SK-N-SH (cell line): ENCODE data around the gene MEX3D. TPM values are rescaled to one million over a fixed set of nuclear protein-coding genes. Genes with fewer than 3 reads are reported as not detected.

ENCODE experiments used
- CTCF ChIA-PET: fragments of 300-600, 350-600 bp; formaldehyde crosslinking; extraction: SDS; loops from one replicate; lab custom pipeline; 2021; lab: Yijun Ruan, JAX
- POLR2A ChIA-PET: fragments of 350-600 bp; sonication (Branson Sonifier 250); formaldehyde crosslinking; extraction: SDS; loops from one replicate; lab custom pipeline; 2020; ENCODE audit warnings: antibody characterized with exemption, inconsistent platforms; lab: Yijun Ruan, JAX
- DNase-seq: peaks from one replicate; pipeline ENCODE4 v3.0.0; 2012
- H2AFZ ChIP-seq: fragments of 200-600 bp; sonication (generic); 2 replicates; pipeline ENCODE4 v1.8.1; 2016; ENCODE audit warnings: antibody characterized with exemption, mild to moderate bottlenecking, low read depth
- H3F3A ChIP-seq: fragments of 200-600 bp; sonication (generic); replicated peaks from 2 replicates; pipeline ENCODE3; 2016; ENCODE audit warnings: antibody characterized with exemption, mild to moderate bottlenecking; ENCODE audit not compliant: insufficient read depth
- H3K27ac ChIP-seq, 2 experiments: fragments of 200-500 bp in 1 of 2; fragments of 200-600 bp in 1 of 2; sonication (Bioruptor generic) in 1 of 2; sonication (generic), shearing (Covaris generic) in 1 of 2; 2 replicates each; pipeline versions ENCODE4 v1.5.1 to v1.6.1; 2014 to 2016; ENCODE audit warnings: low read depth in 2 of 2, inconsistent platforms in 1 of 2, low read length in 1 of 2, mild to moderate bottlenecking in 1 of 2, mixed read lengths in 1 of 2
- H3K27me3 ChIP-seq: fragments of 200-600 bp; sonication (generic), shearing (Covaris generic); 2 replicates; pipeline ENCODE4 v1.6.1; 2016; ENCODE audit warnings: mixed run types; ENCODE audit not compliant: insufficient read depth
- H3K36me3 ChIP-seq, 2 experiments: fragments of 200-500 bp in 1 of 2; fragments of 200-600 bp in 1 of 2; sonication (Bioruptor generic) in 1 of 2; sonication (generic) in 1 of 2; replicated peaks in 1 of 2; 2 replicates each; pipeline versions ENCODE3 to v1.5.1; 2014 to 2016; ENCODE audit warnings: low read length in 1 of 2, mild to moderate bottlenecking in 1 of 2; ENCODE audit not compliant: insufficient read depth in 2 of 2, control insufficient read depth in 1 of 2
- H3K4me1 ChIP-seq, 2 experiments: fragments of 200-500 bp in 1 of 2; fragments of 200-600 bp in 1 of 2; sonication (Bioruptor generic) in 1 of 2; sonication (generic), shearing (Covaris generic) in 1 of 2; 2 replicates each; pipeline versions ENCODE4 v1.5.1 to v1.6.1; 2014 to 2016; ENCODE audit warnings: low read depth in 1 of 2, low read length in 1 of 2, mixed run types in 1 of 2; ENCODE audit not compliant: insufficient read depth in 2 of 2, control insufficient read depth in 1 of 2
- H3K4me2 ChIP-seq: fragments of 200-600 bp; sonication (generic), shearing (Covaris generic); 2 replicates; pipeline ENCODE4 v1.6.1; 2017; ENCODE audit warnings: mixed run types
- H3K4me3 ChIP-seq, 2 experiments: fragments of 200-500 bp in 1 of 2; fragments of 200-600 bp in 1 of 2; sonication (Bioruptor generic) in 1 of 2; sonication (generic), shearing (Covaris generic) in 1 of 2; 2 replicates each; pipeline versions ENCODE4 v1.5.1 to v1.8.1; 2014 to 2016; ENCODE audit warnings: low read depth in 2 of 2, inconsistent platforms in 1 of 2, low read length in 1 of 2, mild to moderate bottlenecking in 1 of 2, mixed read lengths in 1 of 2, moderate library complexity in 1 of 2
- H3K79me2 ChIP-seq: fragments of 200-600 bp; sonication (generic); 2 replicates; pipeline ENCODE4 v1.8.1; 2017; ENCODE audit warnings: mild to moderate bottlenecking; ENCODE audit not compliant: insufficient read depth
- H3K9ac ChIP-seq: fragments of 200-600 bp; sonication (generic); 2 replicates; pipeline ENCODE4 v1.6.1; 2017; ENCODE audit warnings: mixed run types
- H3K9me2 ChIP-seq: fragments of 200-600 bp; sonication (generic); 2 replicates; pipeline ENCODE4 v1.6.1; 2017; ENCODE audit warnings: mixed run types
- H3K9me3 ChIP-seq: fragments of 200-600 bp; sonication (generic); 2 replicates; pipeline ENCODE4 v1.6.1; 2017; ENCODE audit warnings: mixed run types, mild to moderate bottlenecking, moderate library complexity
- H4K20me1 ChIP-seq: fragments of 200-600 bp; sonication (generic); 2 replicates; pipeline ENCODE4 v1.6.1; 2017; ENCODE audit warnings: mild to moderate bottlenecking, mixed run types; ENCODE audit not compliant: insufficient read depth
- ELF1 ChIP-seq: IDR thresholded peaks from 2 replicates; pipeline ENCODE4 v1.4.0; 2012
- EP300 ChIP-seq, 2 experiments: IDR thresholded peaks; 2 replicates each; pipeline versions ENCODE4 v1.4.0 to v1.6.1; 2012; ENCODE audit warnings: borderline replicate concordance in 1 of 2, low read depth in 1 of 2, low read length in 1 of 2
- EZH2phosphoT487 ChIP-seq: fragments of 200-600 bp; sonication (generic); IDR thresholded peaks from 2 replicates; pipeline ENCODE4 v1.6.1; 2017; ENCODE audit warnings: low read depth, mixed run types, mild to moderate bottlenecking, antibody characterized with exemption, moderate library complexity, borderline replicate concordance
- FOSL2 ChIP-seq: IDR thresholded peaks from 2 replicates; pipeline ENCODE4 v1.4.0; 2012; ENCODE audit warnings: low read depth, mild to moderate bottlenecking, moderate library complexity, borderline replicate concordance
- FOXJ3 ChIP-seq: sonication (generic); formaldehyde crosslinking; IDR thresholded peaks from 2 replicates; pipeline ENCODE4 v1.5.1; 2020; ENCODE audit warnings: mild to moderate bottlenecking, missing genetic modification reagents
- FOXM1 ChIP-seq: IDR thresholded peaks from 2 replicates; pipeline ENCODE4 v1.4.0; 2012; ENCODE audit warnings: low read depth, mild to moderate bottlenecking
- GABPA ChIP-seq: IDR thresholded peaks from 2 replicates; pipeline ENCODE4 v1.4.0; 2012; ENCODE audit warnings: low read depth, mild to moderate bottlenecking
- GATA2 ChIP-seq: sonication (generic); formaldehyde crosslinking; IDR thresholded peaks from 2 replicates; pipeline ENCODE4 v1.5.0; 2020; ENCODE audit warnings: mild to moderate bottlenecking, missing genetic modification reagents
- MEF2A ChIP-seq: IDR thresholded peaks from 2 replicates; pipeline ENCODE4 v1.4.0; 2012; ENCODE audit warnings: low read depth, borderline replicate concordance
- MXI1 ChIP-seq: IDR thresholded peaks from 2 replicates; pipeline ENCODE4 v1.6.1; 2012; ENCODE audit warnings: mild to moderate bottlenecking, low read depth, low read length, improper control_type of control experiment
- NRF1 ChIP-seq: IDR thresholded peaks from 2 replicates; pipeline ENCODE4 v1.6.1; 2012; ENCODE audit warnings: low read depth, mild to moderate bottlenecking, low read length
- RAD21 ChIP-seq: IDR thresholded peaks from 2 replicates; pipeline ENCODE4 v1.6.1; 2012; ENCODE audit warnings: mild to moderate bottlenecking, low read length
- RCOR1 ChIP-seq: fragments of 150-350 bp; IDR thresholded peaks from 2 replicates; pipeline ENCODE4 v1.6.1; 2017; ENCODE audit warnings: antibody characterized with exemption, low read length
- SMC3 ChIP-seq: IDR thresholded peaks from 2 replicates; pipeline ENCODE4 v1.6.1; 2012; ENCODE audit warnings: low read depth, low read length, improper control_type of control experiment
- TCF12 ChIP-seq: IDR thresholded peaks from 2 replicates; pipeline ENCODE4 v1.4.0; 2012
- WGBS: methylation state at CpG from one replicate; pipeline ENCODE4 v1.1.6; 2017; ENCODE audit warnings: low lambda C conversion rate; 5-methylcytosine and 5-hydroxymethylcytosine counted together
- polyA plus RNA-seq, 3 experiments: library from polyadenylated mRNA; depleted of rRNA; stranded (reverse); fragments of >200 nt; gene quantifications; 2 replicates each; pipeline ENCODE4 v1.2.3, GENCODE V29; 2012
- TF ChIP-seq, protein P1 (sequence below): IDR thresholded peaks from 2 replicates; pipeline ENCODE4 v1.4.0; 2012; ENCODE audit warnings: low read depth
- TF ChIP-seq, protein P2 (sequence below): fragments of 200-600 bp; sonication (generic); IDR thresholded peaks from 2 replicates; pipeline ENCODE4 v1.6.1; 2017; ENCODE audit warnings: antibody characterized with exemption, mild to moderate bottlenecking, moderate library complexity

MEX3D gene
- polyA plus RNA-seq, 1 of the 3 experiments (the other 2 are of a cell fraction): 14.9 TPM

DNA sequence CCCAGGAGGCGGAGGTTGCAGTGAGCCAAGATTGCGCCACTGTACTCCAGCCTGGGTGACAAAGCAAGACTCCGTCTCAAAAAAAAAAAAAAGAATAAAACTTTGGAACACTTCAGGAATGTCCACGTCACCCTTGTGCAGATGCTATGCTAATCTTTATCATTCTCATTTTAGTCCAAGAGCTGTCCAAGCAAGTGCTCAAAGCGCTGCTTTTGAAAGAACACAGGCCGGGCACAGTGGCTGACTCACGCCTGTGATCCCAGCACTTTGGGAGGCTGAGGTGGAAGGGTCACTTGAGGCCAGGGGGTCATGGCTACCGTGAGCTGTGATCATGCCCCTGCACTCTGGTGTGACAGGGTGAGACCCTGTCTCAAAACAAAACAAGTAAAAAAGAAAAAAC, 48.3 kb upstream of the MEX3D start:
- H3K27ac ChIP-seq: no peak overlapping the region
- H3K9ac ChIP-seq: no peak overlapping the region
- peaks cover 10% of the 10 kb centered on the region; the same call in 1 of the 2 replicates for H4K20me1 ChIP-seq
- ChIA-PET POLR2A (no interaction called here), CTCF (interaction anchor here (1.4 to 2.1 kb wide), 4 partner anchors 9 to 210 kb away, joined by 4 to 9 read pairs (median 4); partner anchors contain the start of gene UQCR11)
- H3K4me2 ChIP-seq: no peak overlapping the region
- no peaks in the 10 kb centered on the region for H3F3A ChIP-seq
- H3K9me2 ChIP-seq: no peaks in the 10 kb centered on the region
- no peaks in the 10 kb centered on the region for H3K79me2 ChIP-seq
- 96% methylated on average over 8 of the region's 8 CpGs for WGBS
- TF ChIP-seq GATA2 (CRISPR knock-in tag): no peak
- no peak for TF ChIP-seq EZH2phosphoT487
- TF ChIP-seq MXI1: no peak
- no peak for TF ChIP-seq TCF12
- TF ChIP-seq RCOR1: no peak
- TF ChIP-seq FOSL2: no peak
- TF ChIP-seq ELF1: no peak
- H2AFZ ChIP-seq: no peak overlapping the region
- H3K4me1 ChIP-seq: no peaks in the 10 kb centered on the region; a peak in 1 of 4 replicates
- H3K27me3 ChIP-seq: no peaks in the 10 kb centered on the region
- DNase-seq: no peak
- no peak overlapping the region for H3K4me3 ChIP-seq
- H3K36me3 ChIP-seq: peaks cover 3 to 80% of the 10 kb centered on the region in 2 experiments
- H3K9me3 ChIP-seq: no peaks in the 10 kb centered on the region

DNA sequence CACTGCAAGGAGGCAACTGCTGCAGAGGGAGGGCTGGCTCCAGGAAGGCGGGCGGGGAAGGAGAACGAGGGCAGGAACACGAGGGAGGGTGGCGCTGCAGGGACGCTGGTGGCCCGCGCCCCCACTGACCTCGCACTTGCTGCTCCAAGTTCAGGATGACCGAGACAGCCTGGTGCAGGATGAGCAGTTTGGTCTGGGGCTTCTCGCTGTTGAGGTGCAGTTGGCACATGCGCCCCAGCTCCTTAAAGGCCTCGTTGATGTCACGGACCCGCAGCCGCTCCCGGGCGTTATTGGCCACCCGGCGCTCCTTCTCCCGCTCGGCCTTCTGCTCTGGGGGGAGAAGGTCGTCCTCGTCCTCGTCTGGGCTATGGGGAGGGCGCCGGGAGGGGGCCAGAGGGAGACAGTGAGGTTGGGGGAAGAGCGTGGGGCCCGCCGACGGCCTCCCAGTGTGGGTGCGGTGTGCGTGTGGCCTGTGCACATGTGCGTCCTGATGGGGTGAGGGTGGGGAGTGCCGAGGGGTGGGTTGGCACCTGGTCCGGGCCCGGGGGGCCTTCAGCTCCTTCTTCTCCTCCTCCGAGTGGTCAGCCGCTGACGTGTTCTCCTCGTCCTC, 47.1 kb upstream of the MEX3D start:
- ChIA-PET POLR2A (no interaction called here), CTCF (interaction anchor here (1.6 kb wide), 1 partner anchor 10 kb away, joined by 4 read pairs; the partner anchor contains the start of gene UQCR11)
- Histone ChIP-seq H3K4me2 (no peak overlapping the region), H4K20me1 (peaks cover 10% of the 10 kb centered on the region; the same call in 1 of the 2 replicates), H3K4me1 (no peaks in the 10 kb centered on the region; a peak in 1 of 4 replicates), H3K4me3 (no peak overlapping the region), H3K9me2 (no peaks in the 10 kb centered on the region), H3K79me2 (no peaks in the 10 kb centered on the region), H3K36me3 (peaks cover 3 to 82% of the 10 kb centered on the region in 2 experiments), H3K27ac (no peak overlapping the region), H2AFZ (no peak overlapping the region), H3K27me3 (no peaks in the 10 kb centered on the region), H3K9ac (no peak overlapping the region), H3K9me3 (no peaks in the 10 kb centered on the region), H3F3A (no peaks in the 10 kb centered on the region)
- TF ChIP-seq RAD21 (no peak), SMC3 (no peak), MXI1 (no peak), MEF2A (no peak), NRF1 (no peak), FOXM1 (no peak), FOXJ3 (CRISPR knock-in tag) (no peak), GATA2 (CRISPR knock-in tag) (no peak), GABPA (no peak), EP300 (IDR thresholded peaks at IDR 0.05; ENCODE audit: borderline replicate concordance in 1 of 2, low read depth in 1 of 2, low read length in 1 of 2) (no peak), RCOR1 (no peak), ELF1 (no peak)
- TF ChIP-seq, protein P1, sequence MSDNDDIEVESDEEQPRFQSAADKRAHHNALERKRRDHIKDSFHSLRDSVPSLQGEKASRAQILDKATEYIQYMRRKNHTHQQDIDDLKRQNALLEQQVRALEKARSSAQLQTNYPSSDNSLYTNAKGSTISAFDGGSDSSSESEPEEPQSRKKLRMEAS: no peak
- TF ChIP-seq, protein P2, sequence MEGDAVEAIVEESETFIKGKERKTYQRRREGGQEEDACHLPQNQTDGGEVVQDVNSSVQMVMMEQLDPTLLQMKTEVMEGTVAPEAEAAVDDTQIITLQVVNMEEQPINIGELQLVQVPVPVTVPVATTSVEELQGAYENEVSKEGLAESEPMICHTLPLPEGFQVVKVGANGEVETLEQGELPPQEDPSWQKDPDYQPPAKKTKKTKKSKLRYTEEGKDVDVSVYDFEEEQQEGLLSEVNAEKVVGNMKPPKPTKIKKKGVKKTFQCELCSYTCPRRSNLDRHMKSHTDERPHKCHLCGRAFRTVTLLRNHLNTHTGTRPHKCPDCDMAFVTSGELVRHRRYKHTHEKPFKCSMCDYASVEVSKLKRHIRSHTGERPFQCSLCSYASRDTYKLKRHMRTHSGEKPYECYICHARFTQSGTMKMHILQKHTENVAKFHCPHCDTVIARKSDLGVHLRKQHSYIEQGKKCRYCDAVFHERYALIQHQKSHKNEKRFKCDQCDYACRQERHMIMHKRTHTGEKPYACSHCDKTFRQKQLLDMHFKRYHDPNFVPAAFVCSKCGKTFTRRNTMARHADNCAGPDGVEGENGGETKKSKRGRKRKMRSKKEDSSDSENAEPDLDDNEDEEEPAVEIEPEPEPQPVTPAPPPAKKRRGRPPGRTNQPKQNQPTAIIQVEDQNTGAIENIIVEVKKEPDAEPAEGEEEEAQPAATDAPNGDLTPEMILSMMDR: no peak
- 95% methylated on average over 34 of the region's 41 CpGs for WGBS
- DNase-seq: no peak
